HepG2 (cell line): ENCODE results near the gene ABCF1. TPM values are rescaled to one million over a fixed set of nuclear protein-coding genes. Genes with fewer than 3 reads are reported as not detected.

ENCODE experiments used
- ATF5 ChIP-seq: sonication (generic); formaldehyde crosslinking; IDR thresholded peaks from 2 replicates; pipeline ENCODE4 v1.4.0; 2020; ENCODE audit warnings: mild to moderate bottlenecking, low read depth, missing genetic modification reagents
- BCL3 ChIP-seq: sonication (generic); formaldehyde crosslinking; IDR thresholded peaks from 2 replicates; pipeline ENCODE4 v1.5.1; 2020; ENCODE audit warnings: mild to moderate bottlenecking, missing genetic modification reagents, moderate library complexity
- BORCS8-MEF2B ChIP-seq: sonication (generic); formaldehyde crosslinking; IDR thresholded peaks from 2 replicates; pipeline ENCODE4 v1.8.0; 2022; ENCODE audit warnings: mild to moderate bottlenecking, missing genetic modification reagents
- E2F2 ChIP-seq: sonication (generic); formaldehyde crosslinking; IDR thresholded peaks from 2 replicates; pipeline ENCODE4 v1.4.0; 2020; ENCODE audit warnings: missing genetic modification reagents, borderline replicate concordance
- GABPA ChIP-seq, 2 experiments: IDR thresholded peaks; 2 replicates each; pipeline ENCODE4 v1.6.1; 2011 to 2016; ENCODE audit warnings: low read depth in 2 of 2, low read length in 1 of 2, missing biosample characterization in 1 of 2, missing genetic modification characterization in 1 of 2
- GTF3A ChIP-seq: sonication (generic); formaldehyde crosslinking; conservative IDR thresholded peaks from 2 replicates; pipeline ENCODE4 v1.4.0; 2020; ENCODE audit warnings: mild to moderate bottlenecking, missing genetic modification reagents
- MED1 ChIP-seq: sonication (generic); formaldehyde crosslinking; IDR thresholded peaks from 2 replicates; pipeline ENCODE4 v1.4.0; 2020; ENCODE audit warnings: missing genetic modification reagents
- ONECUT2 ChIP-seq: sonication (generic); formaldehyde crosslinking; IDR thresholded peaks from 2 replicates; pipeline ENCODE4 v1.4.0; 2020; ENCODE audit warnings: missing genetic modification reagents
- PAF1 ChIP-seq: IDR thresholded peaks from 2 replicates; pipeline ENCODE4 v1.6.1; 2016; ENCODE audit warnings: missing genetic modification reagents, missing compliant biosample characterization
- POGK ChIP-seq: sonication (generic); formaldehyde crosslinking; conservative IDR thresholded peaks from 2 replicates; pipeline ENCODE4 v1.8.0; 2022; ENCODE audit warnings: mild to moderate bottlenecking, moderate library complexity, missing genetic modification reagents
- PRPF4 ChIP-seq: fragments of 200-400 bp; formaldehyde crosslinking; IDR thresholded peaks from 2 replicates; pipeline ENCODE4 v1.6.1; 2016; ENCODE audit warnings: low read length, low read depth; ENCODE audit not compliant: poor library complexity, severe bottlenecking
- SAP130 ChIP-seq: IDR thresholded peaks from 2 replicates; pipeline ENCODE4 v1.6.1; 2016; ENCODE audit warnings: low read depth
- SATB2 ChIP-seq: sonication (generic); formaldehyde crosslinking; IDR thresholded peaks from 2 replicates; pipeline ENCODE4 v1.5.0; 2020; ENCODE audit warnings: missing genetic modification reagents
- ZBTB38 ChIP-seq: sonication (generic); formaldehyde crosslinking; IDR thresholded peaks from 2 replicates; pipeline ENCODE4 v1.5.1; 2020; ENCODE audit warnings: mild to moderate bottlenecking, missing genetic modification reagents
- ZC3H4 ChIP-seq: sonication (generic); formaldehyde crosslinking; IDR thresholded peaks from 2 replicates; pipeline ENCODE4 v1.4.0; 2020; ENCODE audit warnings: missing genetic modification reagents, borderline replicate concordance
- ZFP82 ChIP-seq: sonication (generic); formaldehyde crosslinking; IDR thresholded peaks from 2 replicates; pipeline ENCODE4 v1.5.1; 2020; ENCODE audit warnings: mild to moderate bottlenecking, missing genetic modification reagents, borderline replicate concordance
- ZNF20 ChIP-seq: sonication (generic); formaldehyde crosslinking; IDR thresholded peaks from 2 replicates; pipeline ENCODE4 v1.4.0; 2020; ENCODE audit warnings: mild to moderate bottlenecking, moderate library complexity, missing genetic modification reagents
- ZNF335 ChIP-seq: sonication (generic); formaldehyde crosslinking; IDR thresholded peaks from 2 replicates; pipeline ENCODE4 v1.4.0; 2020; ENCODE audit warnings: missing genetic modification reagents
- ZNF576 ChIP-seq: sonication (generic); formaldehyde crosslinking; IDR thresholded peaks from 2 replicates; pipeline ENCODE4 v1.4.0; 2020; ENCODE audit warnings: mild to moderate bottlenecking, missing genetic modification reagents
- ZNF614 ChIP-seq: IDR thresholded peaks from 2 replicates; pipeline ENCODE4 v1.6.1; 2018; ENCODE audit warnings: missing biosample characterization, missing genetic modification reagents, inconsistent platforms, borderline replicate concordance
- ZSCAN30 ChIP-seq: sonication (generic); formaldehyde crosslinking; IDR thresholded peaks from 2 replicates; pipeline ENCODE4 v1.5.0; 2020; ENCODE audit warnings: mild to moderate bottlenecking, missing genetic modification reagents
- polyA plus RNA-seq, 8 experiments: library from polyadenylated mRNA; depleted of rRNA in 3 of 8; stranded (reverse) in 7 of 8; unstranded in 1 of 8; fragments of >200 nt; fragmentation: Illumina TruSeq in 4 of 8; extraction: Trizol in 4 of 8; gene quantifications; 2 replicates each; pipeline versions ENCODE4 v1.2.1 to v1.2.3, GENCODE V29; 2011 to 2016; ENCODE audit warnings: low read depth in 4 of 8, missing spikeins in 1 of 8, mixed read lengths in 1 of 8; ENCODE audit not compliant: insufficient read depth in 1 of 8
- total RNA-seq, 5 experiments: library from RNA; depleted of rRNA; stranded (reverse); fragments of >200 nt; fragmentation: Illumina TruSeq; extraction: Trizol; gene quantifications; 2 replicates each; pipeline ENCODE4 v1.2.3, GENCODE V29; 2016; ENCODE audit warnings: low read depth in 1 of 5

ABCF1 gene
- total and polyA plus RNA-seq, 2 of the 13 experiments (the other 11 are each of a cell fraction or from before 2014, with no cell fraction given) = 25.4 to 98.9 TPM

GRCh38 chr6:30614044-30614842, 43.0 kb downstream of the ABCF1 start (continued):
- TF ChIP-seq ZFP82 (CRISPR knock-in tag) (peak; percentile 85), PRPF4 (peak; percentile 44), SATB2 (CRISPR knock-in tag) (peak; percentile 55; the same call in 1 of the 2 replicates), SAP130 (0 out of 2 replicates have a peak, but pooled peaks have one; percentile 3), ZBTB38 (CRISPR knock-in tag) (peak; percentile 51; the same call in 1 of the 2 replicates), ZNF335 (CRISPR knock-in tag) (peak; percentile 9; the same call in 1 of the 2 replicates), ZNF614 (peak; percentile 54), E2F2 (CRISPR knock-in tag) (no peak), PAF1 (CRISPR knock-in tag) (peak; percentile 94), GABPA (IDR thresholded peaks at IDR 0.05; ENCODE audit: low read depth, low read length) (no peak), GABPA (CRISPR knock-in tag; IDR thresholded peaks at IDR 0.05; ENCODE audit: low read depth) (0 out of 2 replicates have a peak, but pooled peaks have one; percentile 12), ZNF576 (CRISPR knock-in tag) (no peak), ZC3H4 (CRISPR knock-in tag) (peak; percentile 86), ZSCAN30 (peak; percentile 25; the same call in 1 of the 2 replicates), ZNF20 (CRISPR knock-in tag) (no peak), BCL3 (CRISPR knock-in tag) (no peak), ATF5 (peak; percentile 32; the same call in 1 of the 2 replicates), POGK (peak; percentile 62; the same call in 1 of the 2 replicates), GTF3A (CRISPR knock-in tag) (no peak), ONECUT2 (CRISPR knock-in tag) (peak; percentile 24; the same call in 1 of the 2 replicates), BORCS8-MEF2B (CRISPR knock-in tag) (peak; percentile 32; the same call in 1 of the 2 replicates), MED1 (CRISPR knock-in tag) (peak; percentile 13; the same call in 1 of the 2 replicates)
- TF ChIP-seq, all 625 proteins: peak for 76
